BLaER1 treated with 17β-estradiol and CSF1 and Interleukin-3, amounts not matched to agents 10 nM and 100 nM (cell line): ENCODE results near the gene LRRC46.

Experiments used
- H3K27ac ChIP-seq, 11 experiments: shearing (Covaris generic); formaldehyde crosslinking; 2 replicates each; pipeline ENCODE4 v1.8.1; 2022
- H3K27me3 ChIP-seq, 11 experiments: shearing (Covaris generic); formaldehyde crosslinking; 2 replicates each; pipeline ENCODE4 v1.8.1; 2022
- H3K36me3 ChIP-seq, 11 experiments: shearing (Covaris generic); formaldehyde crosslinking; 2 replicates each; pipeline ENCODE4 v1.8.1; 2022
- H3K4me1 ChIP-seq, 10 experiments: shearing (Covaris generic); formaldehyde crosslinking; 2 replicates each; pipeline ENCODE4 v1.8.1; 2022
- H3K4me2 ChIP-seq, 11 experiments: shearing (Covaris generic); formaldehyde crosslinking; 2 replicates each; pipeline ENCODE4 v1.8.1; 2022
- H3K4me3 ChIP-seq, 10 experiments: shearing (Covaris generic); formaldehyde crosslinking; 2 replicates each; pipeline ENCODE4 v1.8.1; 2022
- H3K9ac ChIP-seq, 11 experiments: shearing (Covaris generic); formaldehyde crosslinking; 2 replicates each; pipeline ENCODE4 v1.8.1; 2022
- H3K9me3 ChIP-seq, 11 experiments: shearing (Covaris generic); formaldehyde crosslinking; replicated peaks in 1 of 11; 2 replicates each; pipeline ENCODE4 v1.8.1; 2022
- H4K20me1 ChIP-seq, 11 experiments: shearing (Covaris generic); formaldehyde crosslinking; 2 replicates each; pipeline ENCODE4 v1.8.1; 2022
- Cebpa-rat ChIP-seq, 11 experiments: shearing (Covaris generic); IDR thresholded peaks; 2 replicates each; pipeline ENCODE4 v1.8.1; 2022

Gene LRRC46

GRCh38 chr17:47872019-47872650 lies 40.7 kb downstream of the LRRC46 start:
- Histone ChIP-seq H3K9me3 (no peaks in the 10 kb centered on the region), H3K27me3 (peaks cover 0 to 18% (median 4%) of the 10 kb centered on the region in 11 experiments; a peak in 10 of 22 replicates), H3K27ac (no peak overlapping the region), H4K20me1 (no peaks in the 10 kb centered on the region; a peak in 2 of 22 replicates), H3K4me1 (peaks cover 0 to 25% (median 6%) of the 10 kb centered on the region in 10 experiments; a peak in 13 of 20 replicates), H3K4me2 (peak overlapping the region in 1 of 11 experiments; percentile 5; a peak in 1 of 22 replicates), H3K36me3 (no peaks in the 10 kb centered on the region), H3K9ac (no peak overlapping the region), H3K4me3 (no peak overlapping the region)
- TF ChIP-seq Cebpa-rat (IDR thresholded peaks at IDR 0.05), result no peak; a peak in 1 of 22 replicates

- no peak overlapping the region for H3K4me3 ChIP-seq
- H4K20me1 ChIP-seq, result no peaks in the 10 kb centered on the region; a peak in 2 of 22 replicates
- H3K9me3 ChIP-seq, result no peaks in the 10 kb centered on the region
- no peak overlapping the region for H3K27ac ChIP-seq
- H3K27me3 ChIP-seq, result peaks cover 0 to 18% (median 4%) of the 10 kb centered on the region in 11 experiments; a peak in 10 of 22 replicates
- TF ChIP-seq Cebpa-rat (IDR thresholded peaks at IDR 0.05), result no peak
- H3K9ac ChIP-seq, result no peak overlapping the region
- H3K36me3 ChIP-seq, result no peaks in the 10 kb centered on the region
- H3K4me1 ChIP-seq, result peaks cover 4 to 31% (median 11%) of the 10 kb centered on the region in 10 experiments; a peak in 17 of 20 replicates
- no peak overlapping the region for H3K4me2 ChIP-seq
Observed at GRCh38 chr17:47872651-47873161, 41.2 kb downstream of the LRRC46 start.

GRCh38 chr17:47873200-47874090 lies 42.0 kb downstream of the LRRC46 start:
- H3K9ac ChIP-seq, result no peak overlapping the region
- H3K27me3 ChIP-seq, result peaks cover 0 to 18% (median 4%) of the 10 kb centered on the region in 11 experiments; a peak in 10 of 22 replicates
- H4K20me1 ChIP-seq, result no peaks in the 10 kb centered on the region; a peak in 2 of 22 replicates
- H3K27ac ChIP-seq, result no peak overlapping the region
- H3K4me1 ChIP-seq, result peaks cover 4 to 38% (median 14%) of the 10 kb centered on the region in 10 experiments; a peak in 17 of 20 replicates
- H3K4me3 ChIP-seq, result no peak overlapping the region
- H3K9me3 ChIP-seq, result no peaks in the 10 kb centered on the region
- H3K36me3 ChIP-seq, result no peaks in the 10 kb centered on the region
- H3K4me2 ChIP-seq, result peak overlapping the region in 5 of 11 experiments; percentile 9 to 30 (median 21); a peak in 3 of 22 replicates
- no peak for TF ChIP-seq Cebpa-rat (IDR thresholded peaks at IDR 0.05)

DNA sequence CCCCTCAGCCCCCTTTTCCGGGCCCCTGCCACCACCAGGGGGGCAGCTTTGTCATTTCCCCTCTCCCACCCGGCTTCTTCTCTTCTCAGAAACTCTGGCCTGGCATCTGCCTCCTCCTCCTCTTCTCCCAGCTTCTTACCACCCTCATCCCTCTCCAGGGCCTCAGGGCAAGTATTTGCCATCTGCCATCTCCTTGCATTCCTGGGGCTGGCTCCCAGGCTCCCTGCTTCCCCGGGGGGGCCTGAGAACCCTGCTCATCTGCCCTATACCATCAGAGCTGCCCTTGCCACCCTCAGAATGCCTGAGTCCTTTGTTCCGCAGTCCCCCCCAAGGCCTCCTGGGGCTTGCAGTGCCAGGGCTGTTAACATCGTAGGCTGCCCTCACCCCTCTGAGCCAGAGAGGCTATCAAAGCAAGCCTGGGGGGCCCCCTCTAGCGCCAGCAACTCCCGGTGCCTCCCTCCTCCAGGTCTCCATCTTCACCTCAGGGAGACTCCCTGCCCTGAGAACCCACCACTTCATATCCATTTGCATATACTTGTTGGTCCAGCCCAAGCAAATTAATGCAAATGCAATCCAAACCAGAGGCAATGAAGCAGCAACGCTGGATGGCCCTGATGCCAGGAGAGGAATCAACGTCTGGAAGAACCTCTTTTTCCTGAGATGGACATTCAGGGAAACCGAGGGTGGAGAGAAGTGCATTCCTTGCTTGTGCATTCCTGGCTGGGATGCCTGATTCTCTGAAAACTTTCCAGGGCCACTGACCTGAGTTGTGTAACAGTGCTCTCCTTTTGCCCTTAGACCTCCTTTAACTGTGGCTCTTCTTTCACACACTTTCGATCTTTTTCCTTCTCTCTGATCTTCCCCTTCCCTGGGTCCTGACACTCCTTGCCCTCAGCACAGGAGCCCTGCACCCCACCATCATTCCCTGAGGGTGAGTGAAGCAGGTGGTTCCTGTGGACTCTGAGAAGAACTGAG lies 43.8 kb downstream of the LRRC46 start:
- H4K20me1 ChIP-seq, result no peaks in the 10 kb centered on the region; a peak in 2 of 22 replicates
- H3K27me3 ChIP-seq, result peaks cover 0 to 18% (median 4%) of the 10 kb centered on the region in 11 experiments; a peak in 10 of 22 replicates
- peaks cover 4 to 46% (median 16%) of the 10 kb centered on the region in 10 experiments; a peak in 17 of 20 replicates for H3K4me1 ChIP-seq
- no peaks in the 10 kb centered on the region for H3K9me3 ChIP-seq
- no peak overlapping the region for H3K4me3 ChIP-seq
- no peak overlapping the region for H3K27ac ChIP-seq
- H3K4me2 ChIP-seq, result peak overlapping the region in 3 of 11 experiments; percentile 8 to 16 (median 13); a peak in 4 of 22 replicates
- H3K36me3 ChIP-seq, result no peaks in the 10 kb centered on the region
- TF ChIP-seq Cebpa-rat (IDR thresholded peaks at IDR 0.05), result no peak
- no peak overlapping the region for H3K9ac ChIP-seq

DNA sequence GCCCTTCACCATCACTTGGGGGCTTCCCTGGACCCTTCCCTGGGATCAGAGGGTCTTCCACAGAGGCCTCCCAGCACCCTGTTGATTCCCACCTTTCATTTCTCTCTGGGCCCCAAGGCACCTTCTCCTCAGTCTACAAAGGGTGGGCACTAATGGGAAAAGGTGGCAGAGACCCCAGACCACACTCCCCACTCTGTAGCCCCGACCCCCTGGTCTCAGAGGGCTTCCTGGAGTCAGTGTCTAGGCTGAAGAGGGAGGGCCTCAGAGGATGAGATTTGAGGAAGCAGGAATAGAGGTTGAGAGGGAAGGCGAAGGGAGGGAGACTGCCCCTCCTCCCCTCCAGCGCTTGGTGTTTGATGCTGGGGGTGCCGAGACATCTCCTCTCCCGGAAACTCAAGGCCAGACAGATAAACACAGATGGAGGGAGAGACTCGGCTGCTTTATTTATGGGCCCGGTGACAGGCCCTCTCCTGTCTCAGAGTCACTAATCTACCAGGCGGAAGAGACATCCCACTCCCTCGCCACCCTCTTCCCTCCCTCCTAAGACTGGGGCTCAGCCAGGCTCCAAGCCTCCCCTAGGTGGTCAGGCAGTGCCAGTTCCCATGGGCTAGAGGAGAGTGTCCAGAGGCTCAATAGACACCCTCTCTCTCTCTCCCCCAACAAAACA lies 46.0 kb downstream of the LRRC46 start:
- TF ChIP-seq Cebpa-rat (IDR thresholded peaks at IDR 0.05), result no peak
- Histone ChIP-seq H3K36me3 (no peaks in the 10 kb centered on the region), H3K4me2 (peak overlapping the region; percentile 6 to 61 (median 24); a peak in 16 of 22 replicates), H3K9ac (no peak overlapping the region), H4K20me1 (no peaks in the 10 kb centered on the region; a peak in 1 of 22 replicates), H3K27me3 (peaks cover 0 to 10% (median 3%) of the 10 kb centered on the region in 11 experiments; a peak in 9 of 22 replicates), H3K9me3 (no peaks in the 10 kb centered on the region), H3K4me1 (peaks cover 17 to 64% (median 29%) of the 10 kb centered on the region in 10 experiments), H3K27ac (peak overlapping the region in 3 of 11 experiments; percentile 14 to 51 (median 26); a peak in 7 of 22 replicates), H3K4me3 (no peak overlapping the region)

DNA sequence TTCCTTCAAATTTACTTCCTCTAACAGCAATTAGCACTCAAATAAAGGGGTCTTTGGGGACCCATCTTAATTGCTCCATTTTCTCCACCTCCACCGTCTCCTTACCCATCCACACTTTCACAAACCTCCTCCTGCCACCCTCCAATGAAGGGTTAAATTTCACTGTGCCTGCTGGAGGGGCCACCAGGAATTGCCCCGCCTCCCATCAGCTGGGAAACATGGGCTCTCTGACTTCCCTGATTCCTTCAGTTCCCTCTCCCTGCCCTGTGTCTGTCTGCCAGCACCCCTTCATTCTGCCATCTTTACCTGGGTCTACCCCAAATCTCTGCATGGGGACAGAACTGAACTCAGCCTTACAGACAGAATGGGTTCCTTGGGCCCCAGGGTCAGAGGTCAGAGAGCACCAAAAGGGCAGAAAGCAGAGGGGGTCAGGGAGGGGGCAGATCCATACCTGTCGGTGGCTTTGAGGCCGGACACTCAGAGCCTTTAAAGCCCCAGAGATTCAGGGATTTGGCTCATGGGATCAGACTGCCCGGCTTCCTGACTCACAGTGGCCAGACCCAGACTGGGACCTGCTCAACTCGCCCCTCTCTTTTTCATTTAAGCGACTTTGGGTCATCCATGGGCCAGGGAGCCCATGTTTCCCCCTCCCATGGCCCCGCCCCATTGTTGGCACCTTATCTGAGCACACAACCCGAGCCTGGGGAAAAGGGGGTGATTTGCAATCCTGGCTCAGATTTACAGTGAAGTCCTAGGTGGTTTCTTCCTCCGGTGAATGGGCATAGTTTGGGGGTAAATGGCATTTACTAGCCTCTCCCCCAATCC lies 46.9 kb downstream of the LRRC46 start:
- Histone ChIP-seq H3K27ac (peak overlapping the region in 2 of 11 experiments; percentile 26 to 51; a peak in 1 of 22 replicates), H3K4me1 (peaks cover 19 to 68% (median 32%) of the 10 kb centered on the region in 10 experiments), H3K9ac (no peak overlapping the region), H3K36me3 (no peaks in the 10 kb centered on the region), H4K20me1 (no peaks in the 10 kb centered on the region; a peak in 1 of 22 replicates), H3K4me2 (peak overlapping the region in 8 of 11 experiments; percentile 11 to 61 (median 38); a peak in 12 of 22 replicates), H3K9me3 (no peaks in the 10 kb centered on the region), H3K27me3 (peaks cover 0 to 2% (median 0%) of the 10 kb centered on the region in 11 experiments; a peak in 1 of 22 replicates), H3K4me3 (no peak overlapping the region)
- TF ChIP-seq Cebpa-rat (IDR thresholded peaks at IDR 0.05), result no peak

DNA sequence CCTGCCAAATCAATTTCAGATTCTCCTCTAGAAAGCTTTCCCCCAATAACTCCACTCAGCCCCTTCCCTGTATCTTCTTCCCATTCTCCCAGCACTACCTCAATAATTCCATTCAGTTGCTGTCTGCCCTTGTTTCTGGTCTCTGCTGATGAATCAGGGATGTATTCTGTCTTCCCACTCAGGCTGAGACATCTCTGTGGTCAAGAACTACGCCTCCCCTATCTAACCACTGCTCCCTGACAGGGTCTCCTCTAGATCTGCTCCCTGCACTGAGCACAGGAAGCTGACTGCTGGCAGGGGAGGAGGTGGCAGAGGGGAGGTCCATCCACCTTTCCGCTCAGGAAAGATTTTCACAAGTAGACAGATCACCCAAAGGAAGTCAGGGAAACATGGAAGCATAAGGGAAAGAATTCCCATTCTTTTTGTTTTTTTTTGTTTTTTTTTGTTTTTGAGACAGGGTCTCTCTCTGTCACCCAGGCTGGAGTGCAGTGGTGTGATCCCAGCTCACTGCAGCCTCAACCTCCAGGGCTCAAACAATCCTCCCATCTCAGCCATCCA lies 47.6 kb downstream of the LRRC46 start:
- Histone ChIP-seq H3K36me3 (no peaks in the 10 kb centered on the region), H3K4me1 (peaks cover 19 to 61% (median 32%) of the 10 kb centered on the region in 10 experiments), H3K27me3 (no peaks in the 10 kb centered on the region), H3K27ac (no peak overlapping the region), H4K20me1 (no peaks in the 10 kb centered on the region; a peak in 1 of 22 replicates), H3K9ac (no peak overlapping the region), H3K4me2 (peak overlapping the region in 1 of 11 experiments; percentile 33; a peak in 2 of 22 replicates), H3K9me3 (no peaks in the 10 kb centered on the region), H3K4me3 (no peak overlapping the region)
- TF ChIP-seq Cebpa-rat (IDR thresholded peaks at IDR 0.05), result no peak
